Pancreas (tissue), 10 donors: ENCODE data around the gene HORMAD2. TPM values are rescaled to one million over a fixed set of nuclear protein-coding genes. Genes with fewer than 3 reads are reported as not detected.
"Not testable (repeated sequence)": the region's sequence is repeated elsewhere in the genome, so short reads cannot be mapped to it uniquely, and the experiment has no call there.

ENCODE experiments used
- ATAC-seq, 4 donors: fragments of 200-7000 bp; cut with Tn5 transposase; one replicate each; pipeline versions ENCODE4 v1.8.0 to v1.9.1; 2020; ENCODE audit warnings: mild to moderate bottlenecking in 4 of 4, moderate library complexity in 4 of 4
- DNase-seq, 6 donors: peaks; one replicate each; pipeline ENCODE4 v3.0.0-alpha.2; 2020
- FAIRE-seq: peaks from 2 replicates; lab custom pipeline; 2012; peaks lifted over from hg19 to GRCh38; lab: Jason Lieb, UNC
- H3K27ac ChIP-seq, 4 donors: fragments of 200-600 bp; sonication (generic); 1 replicate in 3 of 4; 2 replicates in 1 of 4; pipeline versions ENCODE4 v1.5.0 to v1.8.0; 2020
- H3K27me3 ChIP-seq, 4 donors: fragments of 200-600 bp; one replicate each; pipeline ENCODE4 v1.8.0; 2021
- H3K36me3 ChIP-seq, 3 donors: fragments of 200-600 bp; sonication (generic) in 1 of 3; one replicate each; pipeline versions ENCODE4 v1.5.0 to v1.8.0; 2020 to 2021
- H3K4me1 ChIP-seq, 3 donors: fragments of 200-600 bp; one replicate each; pipeline ENCODE4 v1.8.0; 2021
- H3K4me3 ChIP-seq, 4 donors: fragments of 200-600 bp; sonication (generic) in 2 of 4; one replicate each; pipeline versions ENCODE4 v1.5.0 to v1.8.0; 2020 to 2021
- H3K9me3 ChIP-seq, 4 donors: fragments of 200-600 bp; one replicate each; pipeline ENCODE4 v1.8.0; 2021
- WGBS, 2 donors: extraction: QIAGEN DNeasy Blood & Tissue Kit; methylation state at CpG; one replicate each; pipeline ENCODE4 v1.1.7; 2013; 5-methylcytosine and 5-hydroxymethylcytosine counted together
- intact Hi-C, 3 donors: fragments of 100-400 bp; cut with DNase I; formaldehyde crosslinking; loops; one replicate each; pipeline versions ENCODE4 v1.11.1 to v1.14.2; 2022
- polyA plus RNA-seq, 2 donors: library from polyadenylated mRNA; stranded (reverse); fragments of 200-250 nt; gene quantifications; one replicate each; pipeline ENCODE4 v1.2.3, GENCODE V29; 2013
- total RNA-seq, 6 donors: library from RNA; stranded (reverse); fragmentation: NEBNext Ultra II Directional in 4 of 6; extraction: Animal tissue kit (Norgen Biotek cat#: 25700) in 4 of 6; gene quantifications; one replicate each; pipeline versions ENCODE4 v1.2.1 to v1.2.4, GENCODE V29; 2021 to 2023
- TF ChIP-seq, protein P1 (sequence below), 4 donors: fragments of 200-600 bp; sonication (generic) in 3 of 4; IDR thresholded peaks; one replicate each; pipeline versions ENCODE4 v1.5.0 to v1.8.0; 2021; ENCODE audit warnings: antibody characterized with exemption in 4 of 4
- donor health status: healthy with polysubstance abuse.
- donor health status: DM: no; HTN: no; CAD: no; lungs with moderate emphysema.
- donor health status: DM: no; HTN: no; CAD: no.
- donor health status: control.
- donor health status: control.
- donor health status: Bipolar disorder and iron deficiency.
- donor health status: DM: yes; HTN: yes; CAD: no.
- donor health status: DM: no; HTN: no; CAD: no.
- donor health status: DM: no; HTN: no; CAD: no.
- donor health status: DM: yes; HTN: yes; CAD: no.

Gene HORMAD2
- total and polyA plus RNA-seq, 8 donors: not detected

DNA sequence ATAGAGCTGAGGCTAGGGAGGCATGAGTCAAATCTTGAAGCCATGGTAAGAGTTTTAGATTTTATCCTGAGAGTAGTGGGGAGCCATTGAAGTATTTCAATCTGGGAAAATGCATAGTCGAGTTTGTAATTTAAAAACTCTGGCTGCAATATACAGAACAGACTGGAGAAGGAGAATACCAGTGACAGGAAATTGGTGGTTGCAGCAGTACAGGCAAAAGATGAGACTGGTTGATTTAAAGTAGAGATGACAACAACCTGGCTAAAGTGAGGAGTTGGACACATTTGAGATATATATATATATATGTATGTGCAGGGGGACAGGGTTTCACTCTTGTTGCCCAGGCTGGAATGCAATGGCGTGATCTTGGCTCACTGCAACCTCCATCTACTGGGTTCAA, 6.2 kb downstream of the HORMAD2 start:
- FAIRE-seq (no peak), DNase-seq (no peak), ATAC-seq (no peak)
- intact Hi-C loops: loop anchor here in 1 of 3 donors (10.0 kb wide), 2 partner anchors 402 to 452 kb away; no protein-coding TSS in a partner anchor
- WGBS, 2 donors: 60 to 72% methylated on average over 2 of the region's 2 CpGs
- H3K27ac ChIP-seq: no peak overlapping the region
- TF ChIP-seq, protein P1, sequence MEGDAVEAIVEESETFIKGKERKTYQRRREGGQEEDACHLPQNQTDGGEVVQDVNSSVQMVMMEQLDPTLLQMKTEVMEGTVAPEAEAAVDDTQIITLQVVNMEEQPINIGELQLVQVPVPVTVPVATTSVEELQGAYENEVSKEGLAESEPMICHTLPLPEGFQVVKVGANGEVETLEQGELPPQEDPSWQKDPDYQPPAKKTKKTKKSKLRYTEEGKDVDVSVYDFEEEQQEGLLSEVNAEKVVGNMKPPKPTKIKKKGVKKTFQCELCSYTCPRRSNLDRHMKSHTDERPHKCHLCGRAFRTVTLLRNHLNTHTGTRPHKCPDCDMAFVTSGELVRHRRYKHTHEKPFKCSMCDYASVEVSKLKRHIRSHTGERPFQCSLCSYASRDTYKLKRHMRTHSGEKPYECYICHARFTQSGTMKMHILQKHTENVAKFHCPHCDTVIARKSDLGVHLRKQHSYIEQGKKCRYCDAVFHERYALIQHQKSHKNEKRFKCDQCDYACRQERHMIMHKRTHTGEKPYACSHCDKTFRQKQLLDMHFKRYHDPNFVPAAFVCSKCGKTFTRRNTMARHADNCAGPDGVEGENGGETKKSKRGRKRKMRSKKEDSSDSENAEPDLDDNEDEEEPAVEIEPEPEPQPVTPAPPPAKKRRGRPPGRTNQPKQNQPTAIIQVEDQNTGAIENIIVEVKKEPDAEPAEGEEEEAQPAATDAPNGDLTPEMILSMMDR (IDR thresholded peaks at IDR 0.05): no peak
- H3K4me3 ChIP-seq: no peak overlapping the region
- H3K4me1 ChIP-seq: no peaks in the 10 kb centered on the region
- peaks cover 0 to 3% (median 0%) of the 10 kb centered on the region in 4 donors for H3K27me3 ChIP-seq
- no peaks in the 10 kb centered on the region for H3K9me3 ChIP-seq
- no peaks in the 10 kb centered on the region for H3K36me3 ChIP-seq

- intact Hi-C loops: loop anchor here in 1 of 3 donors (10.0 kb wide), 2 partner anchors 402 to 452 kb away; no protein-coding TSS in a partner anchor
- not testable (repeated sequence) for H3K27me3 ChIP-seq, FAIRE-seq, H3K27ac ChIP-seq, H3K4me1 ChIP-seq, H3K4me3 ChIP-seq, H3K9me3 ChIP-seq, H3K36me3 ChIP-seq, DNase-seq, ATAC-seq
- 83 to 88% methylated on average over 5 of the region's 5 CpGs for WGBS, 2 donors
Observed at GRCh38 chr22:30087037-30087436, 6.8 kb downstream of the HORMAD2 start.

GRCh38 chr22:30087611-30088010, 7.3 kb downstream of the HORMAD2 start:
- TF ChIP-seq, protein P1 (IDR thresholded peaks at IDR 0.05): no peak
- FAIRE-seq: no peak

DNA sequence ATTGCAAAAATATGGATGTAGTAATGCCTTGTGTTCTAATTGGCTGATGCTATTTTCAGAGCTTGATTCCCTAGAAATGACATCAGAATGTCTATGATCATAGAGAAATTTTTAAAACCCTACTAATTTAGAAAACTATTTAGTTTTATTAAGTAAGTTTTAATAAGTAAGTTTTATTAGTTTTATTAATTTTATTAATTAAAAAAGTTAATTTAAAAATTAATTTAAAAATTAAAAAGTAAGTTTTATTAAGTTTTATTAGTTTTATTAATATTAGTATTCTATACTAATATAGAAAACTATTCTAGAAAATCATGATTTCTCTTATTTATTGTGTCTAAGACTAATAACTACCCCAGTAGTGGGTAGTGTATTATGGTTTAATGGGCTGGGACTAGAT, 8.2 kb downstream of the HORMAD2 start:
- H3K9me3 ChIP-seq: no peaks in the 10 kb centered on the region
- intact Hi-C loops: loop anchor here in 1 of 3 donors (10.0 kb wide), 2 partner anchors 404 to 454 kb away; no protein-coding TSS in a partner anchor
- H3K27ac ChIP-seq: no peak overlapping the region
- no peak for DNase-seq
- H3K36me3 ChIP-seq: no peaks in the 10 kb centered on the region
- ATAC-seq: peak in 1 of 4 donors; percentile 10
- TF ChIP-seq, protein P1 (IDR thresholded peaks at IDR 0.05): no peak
- peak; percentile 98 for FAIRE-seq
- H3K4me1 ChIP-seq: no peaks in the 10 kb centered on the region
- no peak overlapping the region for H3K4me3 ChIP-seq
- peaks cover 0 to 3% (median 0%) of the 10 kb centered on the region in 4 donors for H3K27me3 ChIP-seq

More at GRCh38 chr22:30087611-30088010, 7.3 kb downstream of the HORMAD2 start:
- no peaks in the 10 kb centered on the region for H3K36me3 ChIP-seq
- no peak overlapping the region for H3K4me3 ChIP-seq
- H3K4me1 ChIP-seq: no peaks in the 10 kb centered on the region
- intact Hi-C loops: loop anchor here in 1 of 3 donors (10.0 kb wide), 2 partner anchors 403 to 453 kb away; no protein-coding TSS in a partner anchor
- ATAC-seq (no peak), DNase-seq (no peak)
- H3K27ac ChIP-seq: no peak overlapping the region
- H3K27me3 ChIP-seq: peaks cover 0 to 3% (median 0%) of the 10 kb centered on the region in 4 donors
- H3K9me3 ChIP-seq: no peaks in the 10 kb centered on the region

GRCh38 chr22:30089655-30089974, 9.4 kb downstream of the HORMAD2 start:
- Histone ChIP-seq H3K27ac (no peak overlapping the region), H3K9me3 (no peaks in the 10 kb centered on the region), H3K4me1 (no peaks in the 10 kb centered on the region), H3K27me3 (peaks cover 0 to 3% (median 0%) of the 10 kb centered on the region in 4 donors), H3K4me3 (no peak overlapping the region), H3K36me3 (no peaks in the 10 kb centered on the region)
- no peak for DNase-seq
- 26 to 31% methylated on average over 1 of the region's 1 CpG for WGBS, 2 donors
- intact Hi-C loops: loop anchor here in 1 of 3 donors (10.0 kb wide), 2 partner anchors 405 to 455 kb away; no protein-coding TSS in a partner anchor
- ATAC-seq: peak in 1 of 4 donors; percentile 9
- FAIRE-seq: no peak
- TF ChIP-seq, protein P1 (IDR thresholded peaks at IDR 0.05): no peak
